Sigmoid colon (tissue), 7 donors: ENCODE results near the gene DCAF12. TPM values are rescaled to one million over a fixed set of nuclear protein-coding genes. Genes with fewer than 3 reads are reported as not detected.

Source experiments
- DNase-seq: peaks from one replicate; pipeline ENCODE4 v3.0.0-alpha.2; 2019
- H3K27ac ChIP-seq, 4 donors: fragments of 200-600 bp; sonication (generic); one replicate each; pipeline ENCODE4 v1.5.1; 2016 to 2019; ENCODE audit warnings: mild to moderate bottlenecking in 1 of 4
- H3K27me3 ChIP-seq, 3 donors: fragments of 200-600 bp; sonication (generic); one replicate each; pipeline ENCODE4 v1.5.1; 2019; ENCODE audit warnings: mild to moderate bottlenecking in 1 of 3
- H3K36me3 ChIP-seq, 4 donors: fragments of 200-600 bp; sonication (generic); one replicate each; pipeline ENCODE4 v1.5.1; 2016 to 2019
- H3K4me1 ChIP-seq, 4 donors: fragments of 200-600 bp; sonication (generic); one replicate each; pipeline ENCODE4 v1.5.1; 2017 to 2019
- H3K4me3 ChIP-seq, 4 donors: fragments of 200-600 bp; sonication (generic); one replicate each; pipeline ENCODE4 v1.5.1; 2017 to 2019; ENCODE audit warnings: mild to moderate bottlenecking in 2 of 4, moderate library complexity in 1 of 4
- H3K9me3 ChIP-seq, 4 donors: fragments of 200-600 bp in 3 of 4; sonication (generic) in 3 of 4; one replicate each; pipeline versions ENCODE4 v1.5.1 to v1.6.1; 2013 to 2019
- EP300 ChIP-seq, 4 donors: sonication (generic); formaldehyde crosslinking; IDR thresholded peaks; one replicate each; pipeline ENCODE4 v1.6.1; 2017; ENCODE audit warnings: antibody characterized with exemption in 4 of 4
- POLR2A ChIP-seq, 2 donors: fragments of 450-650 bp; IDR thresholded peaks; one replicate each; pipeline ENCODE4 v1.6.1; 2016; ENCODE audit warnings: antibody characterized with exemption in 2 of 2, mild to moderate bottlenecking in 2 of 2, moderate library complexity in 2 of 2
- POLR2AphosphoS5 ChIP-seq, 4 donors: sonication (generic); formaldehyde crosslinking; IDR thresholded peaks; one replicate each; pipeline ENCODE4 v1.6.1; 2017; ENCODE audit warnings: antibody characterized with exemption in 4 of 4
- WGBS, 2 donors: extraction: QIAGEN DNeasy Blood & Tissue Kit; methylation state at CpG; one replicate each; pipeline ENCODE4 v1.1.7; 2013; 5-methylcytosine and 5-hydroxymethylcytosine counted together
- intact Hi-C: fragments of 100-400 bp; cut with DNase I; formaldehyde crosslinking; loops from one replicate; pipeline ENCODE4 v1.15.1; 2023
- polyA plus RNA-seq, 3 donors: library from polyadenylated mRNA; stranded (reverse); fragments of 200-250 nt; gene quantifications; one replicate each; pipeline ENCODE4 v1.2.3, GENCODE V29; 2013
- small RNA-seq, 3 donors: library from RNA; depleted of rRNA; stranded (forward); fragments of <200 nt; gene quantifications; one replicate each; pipeline ENCODE3, GENCODE V24; 2016
- total RNA-seq, 4 donors: library from RNA; depleted of rRNA; stranded (reverse); fragments of >200 nt; gene quantifications; one replicate each; pipeline ENCODE4 v1.1.0, GENCODE V29; 2016
- TF ChIP-seq, protein P1 (sequence below), 4 experiments: fragments of 450-650 bp in 3 of 4; fragments of 200-600 bp in 1 of 4; IDR thresholded peaks; one replicate each; pipeline ENCODE4 v1.5.1; 2016 to 2019; ENCODE audit warnings: antibody characterized with exemption in 4 of 4, mild to moderate bottlenecking in 3 of 4, moderate library complexity in 2 of 4
- donor health status: healthy with polysubstance abuse.
- donor health status: Bipolar disorder and iron deficiency.
- donor health status: healthy.

The DCAF12 gene
- total and polyA plus RNA-seq, 7 donors, result 14.3 to 33.8 (median 21.8) TPM

DNA sequence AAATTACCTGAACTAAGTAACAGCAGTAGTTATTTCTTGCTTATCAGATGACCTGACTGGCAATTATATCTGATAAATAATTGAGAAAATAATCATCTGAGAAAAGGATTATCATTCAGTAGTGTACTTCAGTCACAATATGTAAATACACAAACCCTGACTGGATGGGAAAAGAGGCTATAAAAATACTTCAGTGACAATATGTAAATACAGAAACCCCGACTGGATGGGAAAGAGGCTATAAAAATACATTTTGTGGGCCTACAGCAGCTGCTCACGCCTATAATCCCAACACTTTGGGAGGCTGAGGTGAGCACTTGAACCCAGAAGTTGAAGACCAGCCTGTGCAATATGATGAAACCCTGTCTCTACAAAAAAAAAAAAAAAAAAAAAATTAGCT lies 88.9 kb downstream of the DCAF12 start:
- H3K27me3 ChIP-seq, result no peaks in the 10 kb centered on the region
- TF ChIP-seq, protein P1, sequence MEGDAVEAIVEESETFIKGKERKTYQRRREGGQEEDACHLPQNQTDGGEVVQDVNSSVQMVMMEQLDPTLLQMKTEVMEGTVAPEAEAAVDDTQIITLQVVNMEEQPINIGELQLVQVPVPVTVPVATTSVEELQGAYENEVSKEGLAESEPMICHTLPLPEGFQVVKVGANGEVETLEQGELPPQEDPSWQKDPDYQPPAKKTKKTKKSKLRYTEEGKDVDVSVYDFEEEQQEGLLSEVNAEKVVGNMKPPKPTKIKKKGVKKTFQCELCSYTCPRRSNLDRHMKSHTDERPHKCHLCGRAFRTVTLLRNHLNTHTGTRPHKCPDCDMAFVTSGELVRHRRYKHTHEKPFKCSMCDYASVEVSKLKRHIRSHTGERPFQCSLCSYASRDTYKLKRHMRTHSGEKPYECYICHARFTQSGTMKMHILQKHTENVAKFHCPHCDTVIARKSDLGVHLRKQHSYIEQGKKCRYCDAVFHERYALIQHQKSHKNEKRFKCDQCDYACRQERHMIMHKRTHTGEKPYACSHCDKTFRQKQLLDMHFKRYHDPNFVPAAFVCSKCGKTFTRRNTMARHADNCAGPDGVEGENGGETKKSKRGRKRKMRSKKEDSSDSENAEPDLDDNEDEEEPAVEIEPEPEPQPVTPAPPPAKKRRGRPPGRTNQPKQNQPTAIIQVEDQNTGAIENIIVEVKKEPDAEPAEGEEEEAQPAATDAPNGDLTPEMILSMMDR (IDR thresholded peaks at IDR 0.05), result no peak
- TF ChIP-seq EP300 (IDR thresholded peaks at IDR 0.05), result no peak
- TF ChIP-seq POLR2A (IDR thresholded peaks at IDR 0.05), result no peak
- TF ChIP-seq POLR2AphosphoS5 (IDR thresholded peaks at IDR 0.05), result no peak
- H3K4me3 ChIP-seq, result no peak overlapping the region
- H3K4me1 ChIP-seq, result peaks cover 0 to 21% (median 8%) of the 10 kb centered on the region in 4 donors
- DNase-seq, result no peak
- no peaks in the 10 kb centered on the region for H3K36me3 ChIP-seq
- WGBS, 2 donors, result 25 to 67% methylated on average over 2 of the region's 2 CpGs
- H3K27ac ChIP-seq, result no peak overlapping the region
- H3K9me3 ChIP-seq, result no peaks in the 10 kb centered on the region
- intact Hi-C loops, result no loop called here

DNA sequence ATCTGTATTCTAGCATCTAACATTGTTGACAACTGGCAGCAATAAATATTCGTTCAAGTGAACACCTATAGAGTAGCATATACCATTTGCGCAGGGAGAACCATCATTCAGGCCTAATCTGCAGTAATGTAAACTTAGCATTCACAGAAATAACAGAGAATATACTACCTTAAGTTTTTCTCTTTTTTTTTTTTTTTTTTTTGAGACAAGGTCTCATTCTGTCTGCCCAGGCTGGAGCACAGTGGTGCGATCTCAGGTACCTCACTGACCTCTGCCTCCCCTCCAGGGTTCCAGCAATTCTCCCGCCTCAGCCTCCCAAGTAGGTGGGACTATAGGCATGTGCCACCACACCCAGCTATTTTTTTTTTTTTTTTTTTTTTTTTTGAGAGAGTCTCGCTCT lies 89.9 kb downstream of the DCAF12 start:
- TF ChIP-seq EP300 (IDR thresholded peaks at IDR 0.05) (no peak), POLR2A (IDR thresholded peaks at IDR 0.05) (no peak), POLR2AphosphoS5 (IDR thresholded peaks at IDR 0.05) (no peak)
- TF ChIP-seq, protein P1 (IDR thresholded peaks at IDR 0.05), result no peak
- Histone ChIP-seq H3K4me3 (no peak overlapping the region), H3K36me3 (no peaks in the 10 kb centered on the region), H3K27ac (peak overlapping the region in 1 of 4 donors; percentile 66), H3K4me1 (peaks cover 0 to 21% (median 8%) of the 10 kb centered on the region in 4 donors), H3K9me3 (no peaks in the 10 kb centered on the region), H3K27me3 (no peaks in the 10 kb centered on the region)
- 92 to 96% methylated on average over 5 of the region's 5 CpGs for WGBS, 2 donors
- intact Hi-C loops, result no loop called here
- DNase-seq, result no peak

Small RNA genes lying within 50 kb of the gene (small RNA-seq; reads per million reads assigned to genes)
- gene RN7SKP114, result 0 to 0.11 (median 0) reads per million in 3 donors

Other genes with a start within 250 kb of the DCAF12 start
- 10 to 100 TPM; 28.8 to 50.4 (median 37.0) TPM for gene UBAP2, start 77.8 kb downstream of the DCAF12 start, total RNA-seq
- 10 to 100 TPM in 1 of 3 donors, 1 to 10 TPM in 2; 6.6 to 19.9 (median 7.4) TPM for gene UBAP2, start 77.8 kb downstream of the DCAF12 start, polyA plus RNA-seq
- gene UBAP1, start 52.3 kb upstream of the DCAF12 start, total RNA-seq, result 10 to 100 TPM; 42.5 to 52.7 (median 44.3) TPM
- gene UBAP1, start 52.3 kb upstream of the DCAF12 start, polyA plus RNA-seq, result 10 to 100 TPM; 32.8 to 42.5 (median 34.8) TPM
- gene KIF24, start 202.6 kb upstream of the DCAF12 start, total RNA-seq, result 1 to 10 TPM in 1 of 4 donors, under 1 TPM in 3; 0.28 to 1.4 (median 0.51) TPM
- gene KIF24, start 202.6 kb upstream of the DCAF12 start, polyA plus RNA-seq, result 1 to 10 TPM in 1 of 3 donors, under 1 TPM in 2; under 0.01 to 1.6 (median 0.46) TPM
- gene NUDT2, start 202.9 kb upstream of the DCAF12 start, total RNA-seq, result 10 to 100 TPM; 12.1 to 59.9 (median 36.1) TPM
- 10 to 100 TPM; 27.0 to 56.5 (median 35.6) TPM for gene NUDT2, start 202.9 kb upstream of the DCAF12 start, polyA plus RNA-seq